ENCODE measurements around the gene DMPK. TPM values are rescaled to one million over a fixed set of nuclear protein-coding genes. Genes with fewer than 3 reads are reported as not detected.

DMPK gene
- total and polyA plus RNA-seq, 2 donors from 2014 or later: 31.3 to 63.0 TPM

DNA sequence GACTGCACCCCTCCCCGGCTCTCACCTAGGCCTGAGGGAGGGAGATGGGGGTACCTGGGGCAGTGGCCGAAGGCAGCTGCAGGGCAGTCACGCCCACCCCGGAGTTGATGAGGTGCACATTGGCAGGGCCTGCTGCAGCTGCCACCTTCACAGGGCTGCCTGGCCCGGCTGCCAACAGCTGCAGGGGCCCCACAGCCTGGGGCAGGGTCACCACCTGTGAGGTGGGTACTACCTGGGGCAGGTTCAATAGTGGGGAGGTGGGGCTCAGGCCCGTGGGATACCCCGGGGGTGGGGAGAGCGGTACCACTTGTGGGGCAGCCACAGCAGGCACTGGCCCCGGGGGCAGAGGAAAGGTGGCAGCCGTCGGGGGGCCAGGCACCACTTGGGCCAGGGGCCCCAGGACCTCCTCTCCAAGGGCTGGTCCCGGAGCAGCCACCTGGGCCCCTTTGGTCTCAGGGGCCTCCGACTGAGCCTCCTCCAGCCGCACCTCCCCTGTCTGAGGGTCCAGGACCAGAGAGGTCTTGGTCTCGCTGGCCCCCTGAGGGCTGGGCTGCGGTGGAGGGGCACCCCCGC, 15.9 kb downstream of the DMPK start:
- peak in 1 of 5 donors; percentile 78 for DNase-seq
- Histone ChIP-seq H3K9ac (ENCODE audit: low read length in 3 of 3) (peak overlapping the region in 1 of 3 donors; percentile 86), H3K4me1 (ENCODE audit: control insufficient read depth in 2 of 3, insufficient read depth in 2 of 3, low read depth in 1 of 3, low read length in 3 of 3) (peaks cover 0 to 18% (median 0%) of the 10 kb centered on the region in 3 donors)

DNA sequence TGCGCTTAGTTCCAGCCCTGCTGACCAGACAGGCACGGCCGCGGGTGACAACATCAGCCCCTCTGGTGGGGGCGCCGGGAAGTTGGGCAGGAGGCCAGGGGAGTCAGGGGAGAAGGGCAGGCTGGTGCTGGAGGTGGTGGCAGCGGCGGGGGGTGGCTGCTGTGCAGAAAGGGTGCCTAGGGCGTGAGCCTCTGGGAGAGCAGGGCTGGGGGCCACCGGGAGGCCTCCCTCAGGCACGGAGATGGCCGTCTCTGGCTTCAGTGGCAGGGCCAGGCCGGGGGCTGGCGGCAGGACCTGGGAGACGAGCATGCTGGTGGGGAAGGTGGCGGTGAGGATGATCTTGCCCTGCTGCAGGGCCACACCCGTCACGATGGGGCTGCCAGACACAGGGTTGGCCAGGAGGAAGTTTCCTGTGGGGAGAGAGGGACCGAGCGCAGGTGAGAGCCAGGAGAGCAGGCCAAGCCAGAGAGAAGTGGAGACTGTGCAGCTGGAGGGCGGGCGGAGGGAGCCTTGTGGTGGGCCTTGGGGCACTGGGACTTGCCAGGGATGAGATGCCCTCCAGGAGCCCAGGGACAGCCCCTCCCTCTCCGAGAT, 16.5 kb downstream of the DMPK start:
- Histone ChIP-seq H3K27me3 (ENCODE audit: control insufficient read depth, insufficient read depth, low read length) (no peaks in the 10 kb centered on the region), H3K36me3 (ENCODE audit: control insufficient read depth in 2 of 3, insufficient read depth in 3 of 3, low read length in 3 of 3) (no peaks in the 10 kb centered on the region), H3K4me1 (ENCODE audit: control insufficient read depth in 2 of 3, insufficient read depth in 2 of 3, low read depth in 1 of 3, low read length in 3 of 3) (peaks cover 0 to 18% (median 0%) of the 10 kb centered on the region in 3 donors), H3K9ac (ENCODE audit: low read length in 3 of 3) (no peak overlapping the region), H3K4me3 (ENCODE audit: low read length in 3 of 3) (no peak overlapping the region), H3K9me3 (ENCODE audit: control insufficient read depth in 2 of 3, insufficient read depth in 1 of 3, low read length in 3 of 3) (no peaks in the 10 kb centered on the region), H3K27ac (ENCODE audit: low read depth in 2 of 2, low read length in 2 of 2) (peak overlapping the region in 1 of 2 donors; percentile 97)
- intact Hi-C loops (cut with DNase I): no loop called here
- no peak for FAIRE-seq
- TF ChIP-seq, protein P1, sequence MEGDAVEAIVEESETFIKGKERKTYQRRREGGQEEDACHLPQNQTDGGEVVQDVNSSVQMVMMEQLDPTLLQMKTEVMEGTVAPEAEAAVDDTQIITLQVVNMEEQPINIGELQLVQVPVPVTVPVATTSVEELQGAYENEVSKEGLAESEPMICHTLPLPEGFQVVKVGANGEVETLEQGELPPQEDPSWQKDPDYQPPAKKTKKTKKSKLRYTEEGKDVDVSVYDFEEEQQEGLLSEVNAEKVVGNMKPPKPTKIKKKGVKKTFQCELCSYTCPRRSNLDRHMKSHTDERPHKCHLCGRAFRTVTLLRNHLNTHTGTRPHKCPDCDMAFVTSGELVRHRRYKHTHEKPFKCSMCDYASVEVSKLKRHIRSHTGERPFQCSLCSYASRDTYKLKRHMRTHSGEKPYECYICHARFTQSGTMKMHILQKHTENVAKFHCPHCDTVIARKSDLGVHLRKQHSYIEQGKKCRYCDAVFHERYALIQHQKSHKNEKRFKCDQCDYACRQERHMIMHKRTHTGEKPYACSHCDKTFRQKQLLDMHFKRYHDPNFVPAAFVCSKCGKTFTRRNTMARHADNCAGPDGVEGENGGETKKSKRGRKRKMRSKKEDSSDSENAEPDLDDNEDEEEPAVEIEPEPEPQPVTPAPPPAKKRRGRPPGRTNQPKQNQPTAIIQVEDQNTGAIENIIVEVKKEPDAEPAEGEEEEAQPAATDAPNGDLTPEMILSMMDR (IDR thresholded peaks at IDR 0.05; ENCODE audit: borderline replicate concordance, extremely low read depth, insufficient read depth): no peak
- DNase-seq: peak in 2 of 5 donors; percentile 26 to 73

More for the DNA sequence above, 15.9 kb downstream of the DMPK start:
- Histone ChIP-seq H3K4me3 (ENCODE audit: low read length in 3 of 3) (peak overlapping the region in 1 of 3 donors; percentile 77), H3K9me3 (ENCODE audit: control insufficient read depth in 2 of 3, insufficient read depth in 1 of 3, low read length in 3 of 3) (no peaks in the 10 kb centered on the region), H3K27me3 (ENCODE audit: control insufficient read depth, insufficient read depth, low read length) (no peaks in the 10 kb centered on the region), H3K27ac (ENCODE audit: low read depth in 2 of 2, low read length in 2 of 2) (peak overlapping the region; percentile 97 to 99), H3K36me3 (ENCODE audit: control insufficient read depth in 2 of 3, insufficient read depth in 3 of 3, low read length in 3 of 3) (no peaks in the 10 kb centered on the region)
- intact Hi-C loops (cut with DNase I): no loop called here
- TF ChIP-seq, protein P1 (IDR thresholded peaks at IDR 0.05; ENCODE audit: borderline replicate concordance, extremely low read depth, insufficient read depth): no peak
- no peak for FAIRE-seq

DNA sequence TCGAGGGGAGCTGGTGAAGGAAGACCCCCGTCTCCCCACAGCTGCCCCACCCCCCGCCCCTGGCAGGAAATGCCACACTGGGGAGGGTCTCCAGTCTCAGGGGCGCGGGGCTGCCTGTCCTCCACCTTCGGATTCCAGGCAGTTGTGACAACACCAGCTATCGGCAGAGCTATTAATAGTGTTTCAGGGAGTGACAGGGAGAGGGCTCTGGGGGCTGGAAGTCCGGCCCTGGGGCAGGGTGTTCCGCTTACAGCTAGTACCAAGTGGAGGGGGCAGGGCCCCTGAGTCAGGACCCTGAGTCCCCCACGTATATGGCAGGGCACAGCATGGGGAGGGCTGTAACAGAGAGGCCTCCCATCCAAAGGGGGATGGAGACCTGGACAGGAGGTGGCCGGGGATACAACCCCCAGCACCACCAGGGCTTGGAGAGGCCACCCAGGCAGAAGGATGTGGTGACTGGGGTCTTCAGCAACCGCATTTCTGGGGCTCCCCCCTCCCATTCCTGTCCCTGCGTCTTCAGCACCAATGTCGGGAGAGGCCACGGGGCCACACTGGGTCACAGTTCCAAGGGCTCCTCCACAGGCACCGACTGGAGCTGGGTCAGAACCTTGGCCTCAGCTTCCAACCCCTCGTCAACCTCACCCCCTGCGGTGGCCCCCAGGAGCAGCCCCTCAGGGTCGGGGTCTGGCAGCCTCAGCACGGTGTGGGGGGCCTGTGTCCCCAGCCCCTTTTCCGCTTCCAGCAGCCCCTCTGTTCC, 17.2 kb downstream of the DMPK start:
- peaks cover 0 to 18% (median 0%) of the 10 kb centered on the region in 3 donors for H3K4me1 ChIP-seq (ENCODE audit: control insufficient read depth in 2 of 3, insufficient read depth in 2 of 3, low read depth in 1 of 3, low read length in 3 of 3)
- peak in 3 of 5 donors; percentile 40 to 74 (median 61) for DNase-seq
- H3K9ac ChIP-seq (ENCODE audit: low read length in 3 of 3): no peak overlapping the region
- H3K4me3 ChIP-seq (ENCODE audit: low read length in 3 of 3): no peak overlapping the region
- peak overlapping the region in 1 of 2 donors; percentile 32 for H3K27ac ChIP-seq (ENCODE audit: low read depth in 2 of 2, low read length in 2 of 2)
- no peak for FAIRE-seq
- H3K36me3 ChIP-seq (ENCODE audit: control insufficient read depth in 2 of 3, insufficient read depth in 3 of 3, low read length in 3 of 3): no peaks in the 10 kb centered on the region
- no peaks in the 10 kb centered on the region for H3K27me3 ChIP-seq (ENCODE audit: control insufficient read depth, insufficient read depth, low read length)
- no peaks in the 10 kb centered on the region for H3K9me3 ChIP-seq (ENCODE audit: control insufficient read depth in 2 of 3, insufficient read depth in 1 of 3, low read length in 3 of 3)
- TF ChIP-seq, protein P1 (IDR thresholded peaks at IDR 0.05; ENCODE audit: borderline replicate concordance, extremely low read depth, insufficient read depth): no peak
- intact Hi-C loops (cut with DNase I): no loop called here

Measured in kidney (tissue), 14 donors.